Testis (tissue), 5 donors: ENCODE results near the gene DHX30. TPM values are rescaled to one million over a fixed set of nuclear protein-coding genes. Genes with fewer than 3 reads are reported as not detected.
"Not testable (repeated sequence)": the region's sequence is repeated elsewhere in the genome, so short reads cannot be mapped to it uniquely, and the experiment has no call there.

Source experiments
- DNase-seq: peaks from one replicate; pipeline ENCODE4 v3.0.0-alpha.2; 2019
- H3K27ac ChIP-seq, 2 donors: fragments of 200-600 bp; sonication (generic); one replicate each; pipeline ENCODE4 v1.5.1; 2019
- H3K27me3 ChIP-seq: fragments of 200-600 bp; sonication (generic); one replicate; pipeline ENCODE4 v1.5.1; 2019
- H3K36me3 ChIP-seq: fragments of 200-600 bp; sonication (generic); one replicate; pipeline ENCODE4 v1.5.1; 2017; ENCODE audit warnings: low read depth; ENCODE audit errors: missing control alignments
- H3K4me1 ChIP-seq: fragments of 200-600 bp; sonication (generic); one replicate; pipeline ENCODE4 v1.5.1; 2019
- H3K4me3 ChIP-seq, 2 donors: fragments of 200-600 bp; sonication (generic); one replicate each; pipeline ENCODE4 v1.5.1; 2017 to 2019
- H3K9me3 ChIP-seq: fragments of 200-600 bp; sonication (generic); one replicate; pipeline ENCODE4 v1.5.1; 2017
- POLR2A ChIP-seq: fragments of 450-650 bp; IDR thresholded peaks from one replicate; pipeline ENCODE4 v1.6.1; 2017; ENCODE audit warnings: antibody characterized with exemption, mild to moderate bottlenecking, moderate library complexity
- WGBS, 2 donors: methylation state at CpG; one replicate each; pipeline ENCODE4 v1.1.5; 2018; 5-methylcytosine and 5-hydroxymethylcytosine counted together
- intact Hi-C: fragments of 100-400 bp; cut with DNase I; formaldehyde crosslinking; loops from one replicate; pipeline ENCODE4 v1.15.1; 2023; ENCODE audit warnings: low total_unique reads
- long read RNA-seq, 2 donors: transcript quantifications; one replicate each; lab custom pipeline, GENCODE V29; 2026
- polyA plus RNA-seq: library from polyadenylated mRNA; stranded (reverse); fragments of 350-450 nt; fragmentation: Illumina TruSeq; extraction: RNeasy Lipid Tissue Mini Kit (QIAGEN cat#74804); gene quantifications from one replicate; pipeline ENCODE4 v1.2.3, GENCODE V29; 2014; ENCODE audit warnings: low read depth, low replicate concordance; ENCODE audit not compliant: insufficient read depth
- total RNA-seq, 2 donors: library from RNA; depleted of rRNA; stranded (reverse); fragments of >200 nt; gene quantifications; one replicate each; pipeline ENCODE4 v1.2.3, GENCODE V29; 2016
- TF ChIP-seq, protein P1 (sequence below), 3 experiments: fragments of 450-650 bp in 2 of 3; fragments of 200-600 bp in 1 of 3; sonication (generic) in 1 of 3; IDR thresholded peaks; one replicate each; pipeline ENCODE4 v1.5.1; 2016 to 2019; ENCODE audit warnings: antibody characterized with exemption in 3 of 3, mild to moderate bottlenecking in 2 of 3, moderate library complexity in 1 of 3

DHX30 gene, protein sequence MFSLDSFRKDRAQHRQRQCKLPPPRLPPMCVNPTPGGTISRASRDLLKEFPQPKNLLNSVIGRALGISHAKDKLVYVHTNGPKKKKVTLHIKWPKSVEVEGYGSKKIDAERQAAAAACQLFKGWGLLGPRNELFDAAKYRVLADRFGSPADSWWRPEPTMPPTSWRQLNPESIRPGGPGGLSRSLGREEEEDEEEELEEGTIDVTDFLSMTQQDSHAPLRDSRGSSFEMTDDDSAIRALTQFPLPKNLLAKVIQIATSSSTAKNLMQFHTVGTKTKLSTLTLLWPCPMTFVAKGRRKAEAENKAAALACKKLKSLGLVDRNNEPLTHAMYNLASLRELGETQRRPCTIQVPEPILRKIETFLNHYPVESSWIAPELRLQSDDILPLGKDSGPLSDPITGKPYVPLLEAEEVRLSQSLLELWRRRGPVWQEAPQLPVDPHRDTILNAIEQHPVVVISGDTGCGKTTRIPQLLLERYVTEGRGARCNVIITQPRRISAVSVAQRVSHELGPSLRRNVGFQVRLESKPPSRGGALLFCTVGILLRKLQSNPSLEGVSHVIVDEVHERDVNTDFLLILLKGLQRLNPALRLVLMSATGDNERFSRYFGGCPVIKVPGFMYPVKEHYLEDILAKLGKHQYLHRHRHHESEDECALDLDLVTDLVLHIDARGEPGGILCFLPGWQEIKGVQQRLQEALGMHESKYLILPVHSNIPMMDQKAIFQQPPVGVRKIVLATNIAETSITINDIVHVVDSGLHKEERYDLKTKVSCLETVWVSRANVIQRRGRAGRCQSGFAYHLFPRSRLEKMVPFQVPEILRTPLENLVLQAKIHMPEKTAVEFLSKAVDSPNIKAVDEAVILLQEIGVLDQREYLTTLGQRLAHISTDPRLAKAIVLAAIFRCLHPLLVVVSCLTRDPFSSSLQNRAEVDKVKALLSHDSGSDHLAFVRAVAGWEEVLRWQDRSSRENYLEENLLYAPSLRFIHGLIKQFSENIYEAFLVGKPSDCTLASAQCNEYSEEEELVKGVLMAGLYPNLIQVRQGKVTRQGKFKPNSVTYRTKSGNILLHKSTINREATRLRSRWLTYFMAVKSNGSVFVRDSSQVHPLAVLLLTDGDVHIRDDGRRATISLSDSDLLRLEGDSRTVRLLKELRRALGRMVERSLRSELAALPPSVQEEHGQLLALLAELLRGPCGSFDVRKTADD
- total RNA-seq (100 to 1,000 TPM; 178 to 187 TPM), polyA plus RNA-seq (216 TPM)
- long read RNA-seq, donor 1, full-length matches to known transcripts, result 20 of 39 reads
- long read RNA-seq, donor 1, partial matches to known transcripts, result 19 of 39 reads
- long read RNA-seq, donor 1, other reads (novel, unspliced or antisense), result 0 of 39 reads
- long read RNA-seq, donor 2, partial matches to known transcripts, result 17 of 21 reads
- long read RNA-seq, donor 2, other reads (novel, unspliced or antisense), result 0 of 21 reads

DNA sequence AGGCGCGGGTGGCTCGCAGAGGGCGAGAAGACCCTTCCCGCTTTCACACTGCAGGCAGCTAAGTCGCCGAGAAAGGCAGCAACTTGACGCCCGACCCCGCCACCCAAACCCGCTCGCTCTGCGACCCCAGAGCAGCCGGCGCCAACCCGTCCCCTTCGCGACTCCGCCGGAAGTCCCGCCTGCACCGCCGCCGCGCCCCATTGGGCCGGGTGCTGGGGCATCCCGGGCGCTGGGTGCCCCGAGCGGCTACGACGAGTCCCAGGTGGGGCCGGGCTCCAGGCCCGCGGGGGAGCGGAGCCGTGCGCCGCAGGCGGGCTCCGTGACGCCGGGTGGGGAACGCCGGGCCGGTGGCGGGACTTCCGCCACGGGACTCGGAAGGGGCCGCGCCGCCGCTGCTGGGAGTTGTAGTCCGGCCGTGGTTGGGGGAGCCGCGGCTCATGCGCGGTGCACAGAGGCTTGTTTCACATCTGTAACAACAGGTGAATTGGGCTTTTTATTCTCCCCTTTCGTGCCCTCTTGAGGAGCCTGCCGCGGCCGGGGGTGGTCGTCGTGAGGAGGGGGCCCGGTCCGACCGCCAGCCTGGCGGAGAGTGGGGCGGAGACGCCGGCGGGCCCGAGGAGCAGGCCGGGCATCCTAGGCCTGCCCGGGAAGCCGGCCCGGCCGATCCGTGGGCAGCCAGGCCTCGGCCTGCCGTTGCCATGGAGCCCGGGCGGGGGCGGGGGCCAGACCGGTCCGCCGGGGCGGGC, at the start of gene DHX30:
TSS of gene DHX30 (plus strand) at position 405 of the 746 bp plus-strand sequence. CDS start 7,546 bp downstream, outside the sequence.
- no peaks in the 10 kb centered on the region for H3K27me3 ChIP-seq
- no peaks in the 10 kb centered on the region for H3K36me3 ChIP-seq
- intact Hi-C loops, result no loop called here
- no peaks in the 10 kb centered on the region for H3K9me3 ChIP-seq
- peak within 1 kb of the TSS; percentile 93 to 97 for H3K4me3 ChIP-seq
- peak; percentile 93 for DNase-seq
- H3K4me1 ChIP-seq, result peaks cover 14% of the 10 kb centered on the region
- H3K27ac ChIP-seq, result peak within 1 kb of the TSS; percentile 91 to 97
- TF ChIP-seq, protein P1, sequence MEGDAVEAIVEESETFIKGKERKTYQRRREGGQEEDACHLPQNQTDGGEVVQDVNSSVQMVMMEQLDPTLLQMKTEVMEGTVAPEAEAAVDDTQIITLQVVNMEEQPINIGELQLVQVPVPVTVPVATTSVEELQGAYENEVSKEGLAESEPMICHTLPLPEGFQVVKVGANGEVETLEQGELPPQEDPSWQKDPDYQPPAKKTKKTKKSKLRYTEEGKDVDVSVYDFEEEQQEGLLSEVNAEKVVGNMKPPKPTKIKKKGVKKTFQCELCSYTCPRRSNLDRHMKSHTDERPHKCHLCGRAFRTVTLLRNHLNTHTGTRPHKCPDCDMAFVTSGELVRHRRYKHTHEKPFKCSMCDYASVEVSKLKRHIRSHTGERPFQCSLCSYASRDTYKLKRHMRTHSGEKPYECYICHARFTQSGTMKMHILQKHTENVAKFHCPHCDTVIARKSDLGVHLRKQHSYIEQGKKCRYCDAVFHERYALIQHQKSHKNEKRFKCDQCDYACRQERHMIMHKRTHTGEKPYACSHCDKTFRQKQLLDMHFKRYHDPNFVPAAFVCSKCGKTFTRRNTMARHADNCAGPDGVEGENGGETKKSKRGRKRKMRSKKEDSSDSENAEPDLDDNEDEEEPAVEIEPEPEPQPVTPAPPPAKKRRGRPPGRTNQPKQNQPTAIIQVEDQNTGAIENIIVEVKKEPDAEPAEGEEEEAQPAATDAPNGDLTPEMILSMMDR (IDR thresholded peaks at IDR 0.05), result no peak
- TF ChIP-seq POLR2A, result no peak
- WGBS, 2 donors, result 1 to 2% methylated on average over 19 to 46 of the region's 90 CpGs

DNA sequence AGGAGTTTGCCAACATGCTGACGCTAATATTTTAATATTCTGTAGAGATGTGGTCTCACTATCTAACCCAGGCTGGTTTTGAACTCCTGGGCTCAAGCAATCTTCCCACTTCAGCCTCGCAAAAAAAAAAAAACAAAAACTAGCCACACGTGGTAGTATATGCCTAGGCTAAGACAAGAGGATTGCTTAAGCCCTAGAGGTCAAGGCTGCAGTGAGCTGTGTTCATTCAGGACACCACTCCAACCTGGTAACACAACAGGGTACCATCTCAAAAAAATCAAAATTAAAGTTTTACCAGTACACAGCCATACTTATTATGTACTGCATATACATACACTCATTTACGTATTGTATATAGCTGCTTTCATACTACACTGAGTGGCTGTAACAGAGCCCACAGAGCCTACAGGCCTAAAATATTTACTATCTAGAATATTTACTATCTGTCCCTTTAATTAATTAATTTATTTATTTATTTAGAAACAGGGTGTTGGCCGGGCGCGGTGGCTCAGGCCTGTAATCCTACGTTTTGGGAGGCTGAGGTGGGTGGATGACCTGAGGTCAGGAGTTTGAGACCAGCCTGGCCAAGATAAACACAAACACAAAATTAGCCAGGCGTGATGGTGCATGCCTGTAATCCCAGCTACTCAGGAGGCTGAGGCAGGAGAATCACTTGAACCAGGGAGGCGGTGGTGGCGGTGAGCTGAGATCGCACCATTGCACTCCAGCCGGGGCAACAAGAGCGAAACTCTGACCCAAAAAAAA, 44.5 kb upstream of the DHX30 start:
- no peak overlapping the region for H3K4me3 ChIP-seq
- DNase-seq, result no peak
- no peaks in the 10 kb centered on the region for H3K4me1 ChIP-seq
- H3K9me3 ChIP-seq, result no peaks in the 10 kb centered on the region
- no peaks in the 10 kb centered on the region for H3K36me3 ChIP-seq
- intact Hi-C loops, result no loop called here
- 82 to 83% methylated on average over 14 of the region's 14 CpGs for WGBS, 2 donors
- no peak for TF ChIP-seq POLR2A
- TF ChIP-seq, protein P1 (IDR thresholded peaks at IDR 0.05), result no peak
- no peak overlapping the region for H3K27ac ChIP-seq
- no peaks in the 10 kb centered on the region for H3K27me3 ChIP-seq

DNA sequence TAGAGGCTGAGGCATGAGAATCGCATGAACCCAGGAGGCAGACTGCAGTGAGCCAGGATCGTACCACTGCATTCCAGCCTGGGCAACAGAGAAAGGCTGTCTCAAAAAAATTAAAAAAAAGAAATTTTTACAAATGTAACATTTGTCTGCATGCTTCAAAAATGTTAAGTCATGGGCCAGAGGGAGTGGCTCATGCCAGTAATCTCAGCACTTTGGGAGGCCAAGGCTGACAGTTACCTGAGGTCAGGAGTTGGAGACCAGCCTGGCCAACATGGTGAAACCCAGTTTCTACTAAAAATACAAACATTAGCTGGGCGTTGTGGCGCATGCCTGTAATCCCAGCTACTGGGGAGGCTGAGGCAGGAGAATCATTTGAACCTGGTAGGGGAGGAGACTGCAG, 42.7 kb upstream of the DHX30 start:
- peak overlapping the region in 1 of 2 donors; percentile 40 for H3K27ac ChIP-seq
- intact Hi-C loops, H3K9me3 ChIP-seq, H3K36me3 ChIP-seq, H3K27me3 ChIP-seq, H3K4me1 ChIP-seq, H3K4me3 ChIP-seq: not testable (repeated sequence)
- peak; percentile 60 for DNase-seq
- WGBS, 2 donors, result 75 to 80% methylated on average over 4 of the region's 4 CpGs

DNA sequence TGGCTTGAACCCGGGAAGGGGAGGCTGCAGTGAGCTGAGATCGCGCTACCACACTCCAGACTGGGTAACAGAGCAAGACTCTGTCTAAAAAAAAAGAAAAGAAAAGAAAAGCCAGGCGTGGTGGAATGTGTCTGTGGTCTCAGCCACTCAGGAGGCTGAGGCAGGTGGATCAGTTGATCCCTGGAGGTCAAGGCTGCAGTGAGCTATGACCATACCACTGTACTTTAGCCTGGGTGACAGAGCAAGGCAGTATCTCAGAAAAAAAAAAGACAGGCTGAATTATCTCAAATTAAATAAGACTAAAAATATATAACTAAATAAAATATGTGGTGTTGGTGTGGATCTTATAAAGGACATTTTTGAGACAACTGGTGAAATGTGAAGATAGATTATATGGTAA, 41.9 kb upstream of the DHX30 start:
- H3K4me1 ChIP-seq, result no peaks in the 10 kb centered on the region
- H3K27me3 ChIP-seq, result no peaks in the 10 kb centered on the region
- no peak overlapping the region for H3K27ac ChIP-seq
- no peak overlapping the region for H3K4me3 ChIP-seq
- no peaks in the 10 kb centered on the region for H3K36me3 ChIP-seq
- WGBS, 2 donors, result 83 to 94% methylated on average over 4 of the region's 4 CpGs
- no peak for TF ChIP-seq POLR2A
- TF ChIP-seq, protein P1 (IDR thresholded peaks at IDR 0.05), result no peak
- DNase-seq, result peak; percentile 9
- H3K9me3 ChIP-seq, result no peaks in the 10 kb centered on the region
- intact Hi-C loops, result no loop called here
